ENCODE results near the gene DHRS3. TPM values are rescaled to one million over a fixed set of nuclear protein-coding genes. Genes with fewer than 3 reads are reported as not detected.

DHRS3 gene
- total RNA-seq, 1 experiment from 2014 or later = 0.76 TPM

DNA sequence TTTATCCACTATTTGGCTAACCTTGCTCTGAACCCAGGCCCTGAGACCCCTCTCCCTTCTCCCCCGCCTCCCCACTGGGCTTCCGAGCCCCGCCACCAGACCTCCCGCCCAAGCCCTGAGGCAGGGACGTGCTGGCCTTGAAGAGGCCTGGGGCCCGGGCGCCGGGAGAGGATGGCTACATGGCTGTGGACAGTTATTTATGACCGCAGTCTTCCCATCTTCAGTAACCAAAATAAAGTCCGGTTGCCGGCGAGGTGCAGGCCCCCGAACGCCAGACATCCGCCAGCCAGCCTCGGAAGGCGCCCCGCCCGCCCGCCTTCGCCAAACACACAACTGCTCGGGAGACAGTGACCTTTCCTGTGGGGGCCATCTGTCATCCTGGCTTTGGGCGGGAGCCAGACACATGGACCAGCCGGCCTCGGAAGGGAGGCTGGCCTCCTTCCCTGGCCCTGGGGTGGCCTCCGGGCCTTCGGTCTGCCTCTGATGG lies 69.0 kb downstream of the DHRS3 start:
- Histone ChIP-seq H3K4me1 (replicated peaks) (peaks cover 20% of the 10 kb centered on the region), H3K4me3 (no peak overlapping the region), H3K27ac (peak overlapping the region; percentile 1; the same call in 1 of the 2 replicates), H3K36me3 (no peaks in the 10 kb centered on the region), H3K27me3 (replicated peaks) (no peaks in the 10 kb centered on the region), H3K9me3 (replicated peaks) (no peaks in the 10 kb centered on the region)
- DNase-seq (ENCODE audit: low read depth in 1 of 2, low spot score in 2 of 2) = no peak

- H3K4me3 ChIP-seq = no peak overlapping the region
- H3K4me1 ChIP-seq (replicated peaks) = peaks cover 20% of the 10 kb centered on the region
- H3K27me3 ChIP-seq (replicated peaks) = no peaks in the 10 kb centered on the region; the same call in 1 of the 2 replicates
- no peaks in the 10 kb centered on the region for H3K9me3 ChIP-seq (replicated peaks)
- no peaks in the 10 kb centered on the region for H3K36me3 ChIP-seq
- no peak overlapping the region for H3K27ac ChIP-seq
- no peak for DNase-seq (ENCODE audit: low read depth in 1 of 2, low spot score in 2 of 2)
Measured at GRCh38 chr1:12548279-12548972, 69.6 kb downstream of the DHRS3 start.

- H3K4me1 ChIP-seq (replicated peaks) = peaks cover 20% of the 10 kb centered on the region
- H3K36me3 ChIP-seq = no peaks in the 10 kb centered on the region
- no peaks in the 10 kb centered on the region; the same call in 1 of the 2 replicates for H3K27me3 ChIP-seq (replicated peaks)
- no peak for DNase-seq (ENCODE audit: low read depth in 1 of 2, low spot score in 2 of 2)
- H3K27ac ChIP-seq = no peak overlapping the region
- H3K9me3 ChIP-seq (replicated peaks) = no peaks in the 10 kb centered on the region
- H3K4me3 ChIP-seq = no peak overlapping the region
Measured at GRCh38 chr1:12547586-12548225, 70.3 kb downstream of the DHRS3 start.

GRCh38 chr1:12546771-12547585 lies 71.0 kb downstream of the DHRS3 start:
- H3K27me3 ChIP-seq (replicated peaks) = no peaks in the 10 kb centered on the region; the same call in 1 of the 2 replicates
- no peaks in the 10 kb centered on the region for H3K9me3 ChIP-seq (replicated peaks)
- H3K27ac ChIP-seq = no peak overlapping the region
- no peak for DNase-seq (ENCODE audit: low read depth in 1 of 2, low spot score in 2 of 2)
- no peak overlapping the region for H3K4me3 ChIP-seq
- H3K36me3 ChIP-seq = no peaks in the 10 kb centered on the region
- peaks cover 20% of the 10 kb centered on the region for H3K4me1 ChIP-seq (replicated peaks)

DNA sequence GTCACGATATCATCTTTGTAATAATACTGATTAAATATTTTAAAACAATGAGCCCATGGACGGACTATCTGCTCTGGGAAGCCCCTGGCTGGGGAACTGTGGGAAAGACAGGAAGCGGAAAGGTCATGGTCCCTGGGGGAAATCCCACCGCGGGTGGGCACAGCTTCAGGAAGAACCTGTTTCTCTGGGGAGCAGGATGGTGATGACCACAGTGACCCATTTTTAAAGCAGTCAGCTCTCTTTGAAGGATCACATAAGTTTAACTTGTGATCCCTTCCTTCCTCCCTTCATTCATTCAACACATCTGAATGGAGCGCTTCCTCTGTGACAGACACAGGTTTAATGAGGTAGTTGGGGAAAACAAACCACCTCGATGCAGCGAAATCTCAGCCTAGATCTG lies 73.0 kb downstream of the DHRS3 start:
- H3K9me3 ChIP-seq (replicated peaks) = no peaks in the 10 kb centered on the region
- H3K4me1 ChIP-seq (replicated peaks) = peaks cover 33% of the 10 kb centered on the region
- H3K36me3 ChIP-seq = no peaks in the 10 kb centered on the region
- no peak overlapping the region for H3K4me3 ChIP-seq
- DNase-seq (ENCODE audit: low read depth in 1 of 2, low spot score in 2 of 2) = no peak
- no peaks in the 10 kb centered on the region; the same call in 1 of the 2 replicates for H3K27me3 ChIP-seq (replicated peaks)
- no peak overlapping the region for H3K27ac ChIP-seq

DNA sequence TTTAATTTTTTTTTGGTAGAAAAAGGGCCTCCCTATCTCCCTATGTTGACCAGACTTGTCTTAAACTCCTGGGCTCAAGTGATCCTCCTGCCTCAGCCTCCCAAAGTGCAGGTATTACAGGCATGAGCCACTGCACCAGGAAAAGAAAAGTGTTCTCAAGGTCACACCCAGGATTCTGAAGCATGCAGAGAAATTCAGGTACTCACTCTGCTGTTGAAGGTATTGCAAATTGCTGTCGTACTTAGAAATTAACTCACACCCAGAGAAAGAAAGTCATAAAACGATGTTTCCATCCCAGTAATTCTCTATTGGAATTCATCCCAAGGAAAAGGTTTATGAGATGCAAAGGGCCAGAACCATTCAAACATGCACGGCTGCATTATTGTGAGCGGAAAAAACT lies 73.7 kb downstream of the DHRS3 start:
- Histone ChIP-seq H3K27ac (no peak overlapping the region), H3K4me1 (replicated peaks) (peaks cover 33% of the 10 kb centered on the region), H3K4me3 (no peak overlapping the region), H3K36me3 (no peaks in the 10 kb centered on the region), H3K9me3 (replicated peaks) (no peaks in the 10 kb centered on the region), H3K27me3 (replicated peaks) (no peaks in the 10 kb centered on the region; the same call in 1 of the 2 replicates)
- DNase-seq (ENCODE audit: low read depth in 1 of 2, low spot score in 2 of 2) = no peak

DNA sequence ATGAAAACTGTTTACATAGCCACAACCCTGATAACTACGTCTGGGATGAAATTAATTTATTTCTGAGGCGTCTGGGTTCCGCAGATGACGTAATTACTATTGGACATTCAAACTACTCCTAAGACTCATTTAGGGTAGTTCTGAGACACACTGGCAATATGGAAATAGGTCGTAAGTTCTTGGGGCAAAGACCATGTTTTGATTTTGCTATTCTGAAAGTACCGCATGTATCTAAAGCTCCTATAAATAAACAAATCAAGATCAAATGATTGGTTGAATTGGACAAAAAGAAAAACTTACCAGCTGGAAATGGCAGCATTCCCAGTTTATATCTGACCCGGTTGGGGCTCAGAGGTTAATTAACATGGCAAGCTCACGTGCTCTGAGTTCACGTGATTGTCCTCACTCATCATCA lies 74.3 kb downstream of the DHRS3 start:
- Histone ChIP-seq H3K4me3 (no peak overlapping the region), H3K27me3 (replicated peaks) (no peaks in the 10 kb centered on the region; the same call in 1 of the 2 replicates), H3K9me3 (replicated peaks) (no peaks in the 10 kb centered on the region), H3K4me1 (replicated peaks) (peaks cover 27% of the 10 kb centered on the region), H3K36me3 (no peaks in the 10 kb centered on the region), H3K27ac (no peak overlapping the region)
- DNase-seq (ENCODE audit: low read depth in 1 of 2, low spot score in 2 of 2) = no peak

DNA sequence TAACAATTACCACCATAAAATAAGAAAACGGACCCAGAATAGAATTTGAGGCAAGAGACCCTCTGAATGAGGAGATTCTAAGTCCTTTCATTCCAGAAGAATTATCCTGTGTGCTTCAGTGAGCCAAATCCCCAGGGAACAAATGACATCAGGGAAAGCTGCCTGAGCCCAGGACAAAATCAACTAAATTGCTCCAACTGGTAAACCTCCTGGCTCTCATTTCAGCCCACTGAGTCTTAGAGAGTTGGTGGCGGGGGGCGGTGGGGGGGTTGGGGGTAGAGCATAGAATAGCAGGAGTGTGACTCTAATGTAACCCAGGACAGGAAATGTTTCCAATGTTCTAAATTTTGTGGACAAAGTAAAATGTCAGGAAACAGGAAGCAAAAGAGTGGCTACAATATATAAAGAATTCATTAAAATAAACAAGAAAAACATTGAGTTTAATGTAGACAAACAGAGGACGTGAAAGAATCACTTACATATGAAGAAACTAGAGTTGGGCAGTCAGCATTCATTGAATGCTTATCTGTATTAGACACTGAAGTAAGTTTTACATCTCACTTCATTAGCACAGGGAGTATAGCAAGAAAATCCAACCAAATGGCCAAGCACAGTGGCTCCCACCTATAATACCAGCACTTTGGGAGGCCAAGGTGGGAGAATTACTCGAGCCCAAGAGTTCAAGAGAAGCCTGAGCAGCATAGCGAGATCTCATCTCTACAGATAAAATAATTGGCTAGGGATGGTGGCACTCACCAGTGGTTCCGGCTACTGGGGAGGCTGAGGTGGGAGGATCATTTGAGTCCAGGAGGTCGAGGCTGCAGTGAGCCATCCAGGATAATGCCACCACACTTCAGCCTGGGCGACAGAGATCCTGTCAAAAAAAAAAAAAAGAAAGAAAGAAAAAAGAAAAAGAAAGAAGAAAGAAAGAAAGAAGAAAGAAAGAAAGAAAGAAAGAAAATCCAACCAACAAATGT lies 75.1 kb downstream of the DHRS3 start:
- Histone ChIP-seq H3K9me3 (replicated peaks) (no peaks in the 10 kb centered on the region), H3K27me3 (replicated peaks) (no peaks in the 10 kb centered on the region; the same call in 1 of the 2 replicates), H3K27ac (no peak overlapping the region), H3K4me1 (replicated peaks) (peaks cover 25% of the 10 kb centered on the region), H3K36me3 (no peaks in the 10 kb centered on the region), H3K4me3 (no peak overlapping the region)
- DNase-seq (ENCODE audit: low read depth in 1 of 2, low spot score in 2 of 2) = no peak

DNA sequence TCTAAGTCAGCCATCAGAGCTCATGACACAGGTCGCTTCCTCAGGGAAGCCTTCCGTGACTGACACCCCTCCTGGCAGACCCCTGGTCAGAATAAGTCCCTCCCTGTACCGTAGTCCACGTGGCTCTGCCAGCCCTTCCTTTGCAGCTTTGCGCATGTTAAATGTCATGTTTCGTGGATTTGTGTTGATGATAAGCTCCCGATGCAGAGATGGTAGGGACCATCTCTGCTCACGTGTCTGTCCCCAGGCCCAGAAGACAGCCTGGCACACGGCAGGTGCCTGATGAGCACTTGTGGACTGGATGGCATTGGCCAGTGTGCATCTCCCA lies 75.9 kb downstream of the DHRS3 start:
- no peak overlapping the region for H3K27ac ChIP-seq
- H3K4me3 ChIP-seq = no peak overlapping the region
- no peaks in the 10 kb centered on the region for H3K36me3 ChIP-seq

GRCh38 chr1:12541274-12542137 lies 76.5 kb downstream of the DHRS3 start:
- Histone ChIP-seq H3K4me1 (replicated peaks) (peaks cover 25% of the 10 kb centered on the region), H3K36me3 (no peaks in the 10 kb centered on the region), H3K4me3 (no peak overlapping the region), H3K27ac (no peak overlapping the region), H3K27me3 (replicated peaks) (no peaks in the 10 kb centered on the region; the same call in 1 of the 2 replicates), H3K9me3 (replicated peaks) (no peaks in the 10 kb centered on the region)
- DNase-seq (ENCODE audit: low read depth in 1 of 2, low spot score in 2 of 2) = no peak

More for the DNA sequence above, 75.9 kb downstream of the DHRS3 start:
- Histone ChIP-seq H3K9me3 (replicated peaks) (no peaks in the 10 kb centered on the region), H3K27me3 (replicated peaks) (no peaks in the 10 kb centered on the region; the same call in 1 of the 2 replicates), H3K4me1 (replicated peaks) (peaks cover 25% of the 10 kb centered on the region)
- no peak for DNase-seq (ENCODE audit: low read depth in 1 of 2, low spot score in 2 of 2)

- peaks cover 25% of the 10 kb centered on the region for H3K4me1 ChIP-seq (replicated peaks)
- DNase-seq (ENCODE audit: low read depth in 1 of 2, low spot score in 2 of 2) = no peak
- no peaks in the 10 kb centered on the region; the same call in 1 of the 2 replicates for H3K27me3 ChIP-seq (replicated peaks)
- H3K4me3 ChIP-seq = no peak overlapping the region
- no peaks in the 10 kb centered on the region; the same call in 1 of the 2 replicates for H3K9me3 ChIP-seq (replicated peaks)
- H3K36me3 ChIP-seq = no peaks in the 10 kb centered on the region
- no peak overlapping the region for H3K27ac ChIP-seq
Measured at GRCh38 chr1:12540580-12541273, 77.3 kb downstream of the DHRS3 start.

All from SJSA1 (cell line).